GM12891 (cell line): Measurements from ENCODE around the gene SPATC1L.

Experiments used
- POLR2A ChIP-seq: IDR thresholded peaks from 2 replicates; pipeline ENCODE4 v1.6.1; 2011; ENCODE audit warnings: low read depth, low read length, control low read depth
- POLR2AphosphoS5 ChIP-seq: IDR thresholded peaks from 2 replicates; pipeline ENCODE4 v1.6.1; 2011; ENCODE audit warnings: low read depth, low read length, control low read depth
- SPI1 ChIP-seq: IDR thresholded peaks from 2 replicates; pipeline ENCODE4 v1.6.1; 2011; ENCODE audit warnings: low read depth, low read length, control low read depth
- TAF1 ChIP-seq: IDR thresholded peaks from 2 replicates; pipeline ENCODE4 v1.6.1; 2011; ENCODE audit warnings: low read depth, low read length, control low read depth

GRCh38 chr21:46226920-46227599 lies 42.8 kb upstream of the SPATC1L start:
- no peak for TF ChIP-seq TAF1
- no peak for TF ChIP-seq POLR2AphosphoS5
- TF ChIP-seq POLR2A = no peak
- TF ChIP-seq SPI1 = no peak
